HCT116 (cell line): ENCODE measurements around the gene FAXDC2.

Source experiments
- CEBPB ChIP-seq: IDR thresholded peaks from 2 replicates; pipeline ENCODE4 v1.6.1; 2012; ENCODE audit warnings: low read depth
- EGR1 ChIP-seq: IDR thresholded peaks from 2 replicates; pipeline ENCODE4 v1.6.1; 2012; ENCODE audit warnings: low read depth
- EZH2 ChIP-seq: fragments of 200-600 bp; sonication (generic); IDR thresholded peaks from 2 replicates; pipeline ENCODE4 v1.6.1; 2017; ENCODE audit warnings: antibody characterized with exemption, mixed run types
- FOSL1 ChIP-seq: IDR thresholded peaks from 2 replicates; pipeline ENCODE4 v1.6.1; 2012; ENCODE audit warnings: low read depth
- JUND ChIP-seq: IDR thresholded peaks from 2 replicates; pipeline ENCODE4 v1.6.1; 2012
- POLR2A ChIP-seq: IDR thresholded peaks from 2 replicates; pipeline ENCODE4 v1.7.0; 2011; ENCODE audit warnings: borderline replicate concordance; ENCODE audit not compliant: insufficient read depth, insufficient read length; ENCODE audit errors: extremely low read depth
- POLR2AphosphoS5 ChIP-seq: IDR thresholded peaks from 2 replicates; pipeline ENCODE4 v1.6.1; 2011; ENCODE audit warnings: mild to moderate bottlenecking, low read depth, low read length, moderate library complexity
- TCF7L2 ChIP-seq: IDR thresholded peaks from 2 replicates; pipeline ENCODE4 v1.7.0; 2011; ENCODE audit warnings: borderline replicate concordance, inconsistent platforms; ENCODE audit not compliant: insufficient read depth, insufficient read length; ENCODE audit errors: extremely low read depth
- ZNF274 ChIP-seq: fragments of 200-500 bp; sonication (Bioruptor generic); IDR thresholded peaks from 2 replicates; pipeline ENCODE4 v1.6.1; 2014; ENCODE audit warnings: mild to moderate bottlenecking, low read depth, low read length, inconsistent platforms
- TF ChIP-seq, protein P1 (sequence below), 3 experiments: fragments of 200-600 bp in 1 of 3; sonication (generic) in 1 of 3; IDR thresholded peaks in 2 of 3; conservative IDR thresholded peaks in 1 of 3; 2 replicates each; pipeline ENCODE4 v1.5.1; 2012 to 2017; ENCODE audit warnings: low read depth in 2 of 3, low read length in 2 of 3, antibody characterized with exemption in 1 of 3, borderline replicate concordance in 1 of 3, control low read depth in 1 of 3, mild to moderate bottlenecking in 1 of 3, mixed read lengths in 1 of 3, mixed run types in 1 of 3, moderate library complexity in 1 of 3; ENCODE audit not compliant: insufficient read depth in 1 of 3
- TF ChIP-seq, protein P2 (sequence below): IDR thresholded peaks from 2 replicates; pipeline ENCODE4 v1.6.1; 2012; ENCODE audit warnings: low read depth

DNA sequence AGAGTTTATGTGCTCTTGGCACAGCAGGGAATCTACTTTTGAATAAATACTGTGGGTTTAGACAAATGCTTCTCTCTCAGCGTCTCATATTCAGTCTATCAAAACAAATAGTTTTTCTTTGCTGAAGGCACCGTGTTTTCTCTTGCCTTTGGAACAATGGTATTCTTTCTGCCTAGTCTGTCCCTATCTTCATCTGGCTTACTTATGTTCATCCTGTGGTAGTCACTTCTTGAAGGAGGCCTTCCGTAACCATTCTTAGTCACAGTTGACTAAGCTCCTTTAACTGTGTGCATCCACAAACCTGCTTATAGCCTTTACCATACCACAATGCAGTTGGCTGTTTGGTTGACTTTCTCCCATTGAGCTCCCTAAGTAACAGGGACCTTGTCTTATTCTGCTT is 49.3 kb downstream of the FAXDC2 start:
- TF ChIP-seq, protein P1, sequence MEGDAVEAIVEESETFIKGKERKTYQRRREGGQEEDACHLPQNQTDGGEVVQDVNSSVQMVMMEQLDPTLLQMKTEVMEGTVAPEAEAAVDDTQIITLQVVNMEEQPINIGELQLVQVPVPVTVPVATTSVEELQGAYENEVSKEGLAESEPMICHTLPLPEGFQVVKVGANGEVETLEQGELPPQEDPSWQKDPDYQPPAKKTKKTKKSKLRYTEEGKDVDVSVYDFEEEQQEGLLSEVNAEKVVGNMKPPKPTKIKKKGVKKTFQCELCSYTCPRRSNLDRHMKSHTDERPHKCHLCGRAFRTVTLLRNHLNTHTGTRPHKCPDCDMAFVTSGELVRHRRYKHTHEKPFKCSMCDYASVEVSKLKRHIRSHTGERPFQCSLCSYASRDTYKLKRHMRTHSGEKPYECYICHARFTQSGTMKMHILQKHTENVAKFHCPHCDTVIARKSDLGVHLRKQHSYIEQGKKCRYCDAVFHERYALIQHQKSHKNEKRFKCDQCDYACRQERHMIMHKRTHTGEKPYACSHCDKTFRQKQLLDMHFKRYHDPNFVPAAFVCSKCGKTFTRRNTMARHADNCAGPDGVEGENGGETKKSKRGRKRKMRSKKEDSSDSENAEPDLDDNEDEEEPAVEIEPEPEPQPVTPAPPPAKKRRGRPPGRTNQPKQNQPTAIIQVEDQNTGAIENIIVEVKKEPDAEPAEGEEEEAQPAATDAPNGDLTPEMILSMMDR (IDR thresholded peaks at IDR 0.05 in 2 of 3, conservative IDR thresholded peaks at IDR 0.05 in 1 of 3; ENCODE audit: borderline replicate concordance in 1 of 3, insufficient read depth in 1 of 3, low read depth in 2 of 3, low read length in 2 of 3) = no peak
- TF ChIP-seq EZH2 (no peak), CEBPB (no peak), POLR2A (no peak), FOSL1 (no peak), JUND (no peak), EGR1 (no peak), TCF7L2 (no peak), POLR2AphosphoS5 (no peak), ZNF274 (no peak)
- TF ChIP-seq, protein P2, sequence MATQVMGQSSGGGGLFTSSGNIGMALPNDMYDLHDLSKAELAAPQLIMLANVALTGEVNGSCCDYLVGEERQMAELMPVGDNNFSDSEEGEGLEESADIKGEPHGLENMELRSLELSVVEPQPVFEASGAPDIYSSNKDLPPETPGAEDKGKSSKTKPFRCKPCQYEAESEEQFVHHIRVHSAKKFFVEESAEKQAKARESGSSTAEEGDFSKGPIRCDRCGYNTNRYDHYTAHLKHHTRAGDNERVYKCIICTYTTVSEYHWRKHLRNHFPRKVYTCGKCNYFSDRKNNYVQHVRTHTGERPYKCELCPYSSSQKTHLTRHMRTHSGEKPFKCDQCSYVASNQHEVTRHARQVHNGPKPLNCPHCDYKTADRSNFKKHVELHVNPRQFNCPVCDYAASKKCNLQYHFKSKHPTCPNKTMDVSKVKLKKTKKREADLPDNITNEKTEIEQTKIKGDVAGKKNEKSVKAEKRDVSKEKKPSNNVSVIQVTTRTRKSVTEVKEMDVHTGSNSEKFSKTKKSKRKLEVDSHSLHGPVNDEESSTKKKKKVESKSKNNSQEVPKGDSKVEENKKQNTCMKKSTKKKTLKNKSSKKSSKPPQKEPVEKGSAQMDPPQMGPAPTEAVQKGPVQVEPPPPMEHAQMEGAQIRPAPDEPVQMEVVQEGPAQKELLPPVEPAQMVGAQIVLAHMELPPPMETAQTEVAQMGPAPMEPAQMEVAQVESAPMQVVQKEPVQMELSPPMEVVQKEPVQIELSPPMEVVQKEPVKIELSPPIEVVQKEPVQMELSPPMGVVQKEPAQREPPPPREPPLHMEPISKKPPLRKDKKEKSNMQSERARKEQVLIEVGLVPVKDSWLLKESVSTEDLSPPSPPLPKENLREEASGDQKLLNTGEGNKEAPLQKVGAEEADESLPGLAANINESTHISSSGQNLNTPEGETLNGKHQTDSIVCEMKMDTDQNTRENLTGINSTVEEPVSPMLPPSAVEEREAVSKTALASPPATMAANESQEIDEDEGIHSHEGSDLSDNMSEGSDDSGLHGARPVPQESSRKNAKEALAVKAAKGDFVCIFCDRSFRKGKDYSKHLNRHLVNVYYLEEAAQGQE = no peak
